Dedifferentiated amniotic fluid mesenchymal stem cell (primary cell): ENCODE measurements around the gene ACO2.

Source experiments
- DNase-seq: peaks from one replicate; pipeline ENCODE4 v3.0.0-alpha.2; 2016; ENCODE audit errors: extremely low spot score

The ACO2 gene

GRCh38 chr22:41523464-41524221, 54.7 kb downstream of the ACO2 start:
- no peak for DNase-seq

GRCh38 chr22:41524251-41524661, 55.3 kb downstream of the ACO2 start:
- DNase-seq, result no peak

GRCh38 chr22:41524809-41525449, 56.0 kb downstream of the ACO2 start:
- DNase-seq, result no peak

- DNase-seq, result no peak
These were observed 56.7 kb downstream of the ACO2 start for GRCh38 chr22:41525450-41526225.

GRCh38 chr22:41526226-41526829, 57.4 kb downstream of the ACO2 start:
- no peak for DNase-seq

GRCh38 chr22:41526830-41527799, 58.2 kb downstream of the ACO2 start:
- DNase-seq, result no peak

GRCh38 chr22:41528132-41528766, 59.3 kb downstream of the ACO2 start:
- DNase-seq, result no peak

GRCh38 chr22:41528938-41529561, 60.1 kb downstream of the ACO2 start:
- DNase-seq, result no peak

- DNase-seq, result no peak
These were observed 62.2 kb downstream of the ACO2 start for GRCh38 chr22:41530890-41531714.

- no peak for DNase-seq
These were observed 63.0 kb downstream of the ACO2 start for GRCh38 chr22:41531715-41532477.

- DNase-seq, result peak; percentile 22
These were observed 64.2 kb downstream of the ACO2 start for GRCh38 chr22:41532908-41533825.

GRCh38 chr22:41534219-41534618, 65.3 kb downstream of the ACO2 start:
- no peak for DNase-seq

- DNase-seq, result no peak
These were observed 66.3 kb downstream of the ACO2 start for GRCh38 chr22:41535244-41535643.

GRCh38 chr22:41537203-41537602, 68.3 kb downstream of the ACO2 start:
- DNase-seq, result no peak

- no peak for DNase-seq
These were observed 69.7 kb downstream of the ACO2 start for GRCh38 chr22:41538583-41538982.

GRCh38 chr22:41539146-41540005, 70.5 kb downstream of the ACO2 start:
- DNase-seq, result no peak

GRCh38 chr22:41540006-41540315, 71.0 kb downstream of the ACO2 start:
- no peak for DNase-seq
